K562 treated with DMSO at 1 percent for 4 hours (cell line): ENCODE data around the gene EPN2. TPM values are rescaled to one million over a fixed set of nuclear protein-coding genes. Genes with fewer than 3 reads are reported as not detected.

ENCODE experiments used
- total RNA-seq: library from RNA; unstranded; fragments of 300-600 nt; gene quantifications from 2 replicates; pipeline ENCODE4 v1.2.3, GENCODE V29; 2022; ENCODE audit not compliant: insufficient read depth

Gene EPN2
- total RNA-seq, result 6.8 and 9.8 TPM in 2 replicates

DNA sequence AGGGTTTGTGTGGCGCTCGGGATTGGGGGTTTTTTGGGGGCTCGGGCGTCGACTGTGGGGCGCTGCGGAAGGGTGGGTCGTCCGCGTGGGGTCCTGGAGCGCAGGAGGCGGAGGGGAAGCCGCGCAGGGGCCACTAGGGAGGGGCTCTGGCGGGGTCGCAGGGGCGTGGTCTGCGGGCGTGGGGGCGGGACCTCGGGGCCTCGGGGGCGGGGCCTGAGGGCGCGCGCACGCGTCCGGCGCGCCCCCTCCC is at the start of gene EPN2:
Gene EPN2, plus strand, starts transcription at position 228 of the 250 bp plus-strand sequence. CDS start 45,754 bp downstream, outside the sequence.

DNA sequence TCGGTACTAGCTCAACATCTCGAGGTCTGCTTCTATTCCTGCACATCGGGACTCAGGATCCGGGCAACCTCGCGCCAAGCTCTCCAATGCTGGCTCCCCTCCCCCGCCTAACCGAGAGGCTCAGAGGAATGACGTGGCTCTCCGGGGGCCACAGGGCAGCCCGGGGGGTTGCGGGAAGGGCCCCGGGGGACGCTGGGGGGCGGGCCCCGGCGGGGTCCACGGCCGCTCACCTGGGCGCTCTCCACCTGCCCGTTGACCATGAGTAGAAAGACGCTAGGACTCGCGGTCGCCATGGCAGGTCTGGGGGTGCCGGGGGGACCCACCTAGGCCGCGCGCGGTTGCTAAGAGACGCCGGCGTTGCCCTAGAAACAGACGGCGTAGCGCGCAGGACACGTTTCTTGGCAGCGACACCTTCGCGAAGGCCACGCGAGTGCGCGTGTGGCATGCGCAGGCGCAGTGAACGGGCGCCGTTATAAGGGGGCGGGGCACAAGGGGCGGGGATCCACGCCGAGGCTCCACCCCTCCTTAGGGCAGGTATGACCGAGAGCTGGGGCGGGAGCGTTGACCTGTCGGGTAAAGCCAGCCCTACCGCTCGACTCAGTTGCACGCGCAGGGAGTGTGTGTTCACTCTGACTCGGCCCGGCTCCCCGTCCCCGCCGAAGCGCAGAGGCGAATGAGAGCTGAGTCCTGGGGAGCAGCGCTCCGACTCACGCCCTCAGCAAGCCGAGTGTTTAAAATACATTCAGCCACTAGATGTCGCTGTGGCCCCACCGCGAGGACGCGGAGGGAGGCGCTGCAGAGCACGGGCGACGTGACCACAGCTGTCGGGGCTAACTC is 125.3 kb downstream of the EPN2 start, which contains the start of gene B9D1:
Gene B9D1, minus strand, starts transcription at position 447 of the 837 bp plus-strand sequence. Its CDS starts 154 bp downstream, at position 293.

DNA sequence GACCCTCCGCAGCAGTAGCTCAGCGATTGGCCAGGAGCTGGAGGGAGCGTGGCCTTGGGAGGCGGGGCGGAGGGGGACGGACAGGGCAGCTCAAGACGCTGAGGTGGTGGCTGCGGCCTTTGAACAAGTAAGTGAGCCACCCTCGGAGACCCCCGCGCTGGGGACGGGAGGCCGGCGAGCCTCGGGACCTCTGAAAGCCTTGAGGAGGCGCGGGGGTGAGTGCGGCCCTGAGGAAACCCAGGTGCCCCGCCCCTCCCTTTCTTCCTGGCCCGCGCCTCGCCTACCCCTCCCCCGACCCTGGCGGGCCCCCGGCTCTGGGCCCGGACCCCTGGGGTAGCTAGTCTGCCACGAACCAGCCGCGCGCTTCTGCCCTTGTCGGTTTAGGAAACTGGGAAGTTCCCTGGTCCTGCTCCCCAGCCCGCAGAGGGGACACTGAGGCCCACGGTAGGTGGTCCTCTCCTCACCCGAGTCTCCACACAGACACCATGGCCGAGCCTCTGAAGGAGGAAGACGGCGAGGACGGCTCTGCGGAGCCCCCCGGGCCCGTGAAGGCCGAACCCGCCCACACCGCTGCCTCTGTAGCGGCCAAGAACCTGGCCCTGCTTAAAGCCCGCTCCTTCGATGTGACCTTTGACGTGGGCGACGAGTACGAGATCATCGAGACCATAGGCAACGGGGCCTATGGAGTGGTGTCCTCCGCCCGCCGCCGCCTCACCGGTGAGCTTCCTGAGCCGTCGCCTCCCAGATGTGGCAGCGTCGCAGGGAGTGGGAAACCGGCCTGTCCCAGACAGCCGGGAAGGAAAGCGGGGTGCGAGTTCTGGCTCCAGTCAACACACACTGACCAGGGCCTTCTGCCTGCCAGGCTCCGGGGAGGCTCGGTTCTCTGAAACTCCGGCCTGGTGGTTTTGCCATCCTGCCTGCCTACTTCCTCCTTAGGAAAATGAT is 141.5 kb downstream of the EPN2 start, which contains the start of gene MAPK7:
Gene MAPK7, plus strand, starts transcription at position 83 of the 945 bp plus-strand sequence. Its CDS starts 403 bp downstream, at position 486.

Other genes starting within 250 kb of the EPN2 start
- 4.3 and 7.3 TPM in 2 replicates for gene FAM83G, start 232.6 kb upstream of the EPN2 start, total RNA-seq
- not detected in 2 replicates for gene GRAP, start 190.4 kb upstream of the EPN2 start, total RNA-seq
- gene GRAPL, start 109.8 kb upstream of the EPN2 start, total RNA-seq, result not detected in 2 replicates
- gene B9D1, start 125.4 kb downstream of the EPN2 start, total RNA-seq, result 10.7 and 13.8 TPM in 2 replicates
- 6.4 and 7.2 TPM in 2 replicates for gene MAPK7, start 141.1 kb downstream of the EPN2 start, total RNA-seq
- gene MFAP4, start 149.8 kb downstream of the EPN2 start, total RNA-seq, result 1.0 TPM in 1 of 2 replicates, not detected in the other
- 0.40 TPM in 1 of 2 replicates, not detected in the other for gene RNF112, start 173.9 kb downstream of the EPN2 start, total RNA-seq